H9 (cell line): ENCODE measurements around the gene DLG2. TPM values are rescaled to one million over a fixed set of nuclear protein-coding genes. Genes with fewer than 3 reads are reported as not detected.

Experiments
- DNase-seq: peaks from one replicate; pipeline ENCODE4 v3.0.0-alpha.2; 2017
- H2AFZ ChIP-seq: one replicate; pipeline ENCODE4 v1.6.1; 2013; ENCODE audit warnings: mild to moderate bottlenecking, low read length, control low read depth, moderate library complexity
- H2AK5ac ChIP-seq: 2 replicates; pipeline ENCODE4 v1.6.1; 2013; ENCODE audit warnings: low read length, control low read depth, mixed read lengths; ENCODE audit not compliant: insufficient read length
- H2BK120ac ChIP-seq: one replicate; pipeline ENCODE4 v1.6.1; 2013; ENCODE audit warnings: low read depth, mild to moderate bottlenecking, low read length, control low read depth, inconsistent platforms; ENCODE audit not compliant: poor library complexity, severe bottlenecking
- H2BK12ac ChIP-seq: 2 replicates; pipeline ENCODE4 v1.6.1; 2013; ENCODE audit warnings: low read length, control low read depth, mixed read lengths, low read depth; ENCODE audit not compliant: insufficient read length
- H2BK15ac ChIP-seq: 2 replicates; pipeline ENCODE4 v1.6.1; 2013; ENCODE audit warnings: low read depth, low read length, control low read depth
- H2BK20ac ChIP-seq: one replicate; pipeline ENCODE4 v1.6.1; 2013; ENCODE audit warnings: low read depth, mild to moderate bottlenecking, low read length, control low read depth, inconsistent platforms; ENCODE audit not compliant: poor library complexity, severe bottlenecking
- H2BK5ac ChIP-seq: 2 replicates; pipeline ENCODE4 v1.6.1; 2013; ENCODE audit warnings: low read length, control low read depth, mixed read lengths; ENCODE audit not compliant: insufficient read length
- H3K14ac ChIP-seq: 2 replicates; pipeline ENCODE4 v1.6.1; 2013; ENCODE audit warnings: low read length, control low read depth; ENCODE audit not compliant: insufficient read depth
- H3K18ac ChIP-seq: 2 replicates; pipeline ENCODE4 v1.6.1; 2013; ENCODE audit warnings: low read depth, mild to moderate bottlenecking, mixed read lengths, low read length, control low read depth; ENCODE audit not compliant: insufficient read length
- H3K23ac ChIP-seq: 2 replicates; pipeline ENCODE4 v1.6.1; 2013; ENCODE audit warnings: low read length, control low read depth, mixed read lengths, low read depth; ENCODE audit not compliant: insufficient read length
- H3K23me2 ChIP-seq: 2 replicates; pipeline ENCODE4 v1.6.1; 2013; ENCODE audit warnings: low read depth, mild to moderate bottlenecking, mixed read lengths, low read length, control low read depth; ENCODE audit not compliant: insufficient read length, poor library complexity, severe bottlenecking
- H3K27ac ChIP-seq: 2 replicates; pipeline ENCODE4 v1.5.1; 2013; ENCODE audit warnings: low read length, control low read depth, mixed read lengths, low read depth; ENCODE audit not compliant: insufficient read length
- H3K27me3 ChIP-seq: 2 replicates; pipeline ENCODE4 v1.6.1; 2013; ENCODE audit warnings: low read length, control low read depth, inconsistent platforms; ENCODE audit not compliant: insufficient read depth
- H3K4ac ChIP-seq: 2 replicates; pipeline ENCODE4 v1.6.1; 2013; ENCODE audit warnings: low read depth, mild to moderate bottlenecking, control low read depth, inconsistent platforms, low read length, moderate library complexity
- H3K4me1 ChIP-seq: 2 replicates; pipeline ENCODE4 v1.6.1; 2013; ENCODE audit warnings: low read length, control low read depth, inconsistent platforms; ENCODE audit not compliant: insufficient read depth
- H3K4me2 ChIP-seq: 2 replicates; pipeline ENCODE4 v1.6.1; 2013; ENCODE audit warnings: low read length, control low read depth, mixed read lengths; ENCODE audit not compliant: insufficient read length, insufficient read depth
- H3K56ac ChIP-seq: 2 replicates; pipeline ENCODE4 v1.6.1; 2013; ENCODE audit warnings: low read depth, mild to moderate bottlenecking, mixed read lengths, low read length, control low read depth; ENCODE audit not compliant: insufficient read length
- H3K79me1 ChIP-seq: 2 replicates; pipeline ENCODE4 v1.6.1; 2013; ENCODE audit warnings: low read depth, mild to moderate bottlenecking, moderate library complexity, low read length, control low read depth, inconsistent platforms; ENCODE audit not compliant: insufficient read depth, poor library complexity, severe bottlenecking
- H3K79me2 ChIP-seq: 2 replicates; pipeline ENCODE4 v1.6.1; 2013; ENCODE audit warnings: low read length, control low read depth, inconsistent platforms; ENCODE audit not compliant: insufficient read depth
- H3K9ac ChIP-seq: 2 replicates; pipeline ENCODE4 v1.6.1; 2013; ENCODE audit warnings: low read length, control low read depth, mixed read lengths; ENCODE audit not compliant: insufficient read length; ENCODE audit errors: extremely low read depth
- H3K9me3 ChIP-seq: one replicate; pipeline ENCODE4 v1.6.1; 2013; ENCODE audit warnings: low read depth, low read length, inconsistent platforms; ENCODE audit not compliant: control insufficient read depth
- H3T11ph ChIP-seq: one replicate; pipeline ENCODE4 v1.6.1; 2013; ENCODE audit warnings: mild to moderate bottlenecking, low read length, control low read depth, inconsistent platforms
- H4K20me1 ChIP-seq: one replicate; pipeline ENCODE4 v1.6.1; 2013; ENCODE audit not compliant: control insufficient read depth, insufficient read length, insufficient read depth
- H4K5ac ChIP-seq: 2 replicates; pipeline ENCODE4 v1.6.1; 2013; ENCODE audit warnings: low read depth, mild to moderate bottlenecking, mixed read lengths, low read length, control low read depth; ENCODE audit not compliant: insufficient read length
- H4K8ac ChIP-seq: replicated peaks from 2 replicates; pipeline ENCODE4 v1.6.1; 2013; ENCODE audit warnings: low read length, control low read depth, mixed read lengths, low read depth; ENCODE audit not compliant: insufficient read length
- H4K91ac ChIP-seq: 2 replicates; pipeline ENCODE4 v1.6.1; 2013; ENCODE audit warnings: low read depth, mild to moderate bottlenecking, moderate library complexity, mixed read lengths, low read length, control low read depth; ENCODE audit not compliant: insufficient read length
- H3K27ac Mint-ChIP-seq, 3 experiments: 2 replicates in 2 of 3; 3 replicates in 1 of 3; pipeline ENCODE4 v1.8.0; 2020 to 2021; ENCODE audit warnings: mixed read lengths in 3 of 3, mild to moderate bottlenecking in 1 of 3, moderate library complexity in 1 of 3
- H3K27me3 Mint-ChIP-seq: 2 replicates; pipeline ENCODE4 v1.8.0; 2021; ENCODE audit warnings: low read depth, mild to moderate bottlenecking, moderate library complexity, mixed read lengths
- H3K36me3 Mint-ChIP-seq, 3 experiments: 2 replicates in 2 of 3; 3 replicates in 1 of 3; pipeline ENCODE4 v1.8.0; 2020 to 2021; ENCODE audit warnings: low read depth in 3 of 3, mixed read lengths in 3 of 3; ENCODE audit not compliant: insufficient read depth in 1 of 3
- H3K4me1 Mint-ChIP-seq, 2 experiments: 2 replicates each; pipeline ENCODE4 v1.8.0; 2020; ENCODE audit warnings: mixed read lengths in 2 of 2
- H3K4me3 Mint-ChIP-seq, 2 experiments: 2 replicates in 1 of 2; 3 replicates in 1 of 2; pipeline ENCODE4 v1.8.0; 2020 to 2021; ENCODE audit warnings: mild to moderate bottlenecking in 2 of 2, mixed read lengths in 2 of 2, moderate library complexity in 1 of 2
- H3K9me3 Mint-ChIP-seq, 2 experiments: 2 replicates in 1 of 2; 3 replicates in 1 of 2; pipeline ENCODE4 v1.8.0; 2020; ENCODE audit warnings: mild to moderate bottlenecking in 2 of 2, mixed read lengths in 2 of 2, moderate library complexity in 1 of 2
- CTCF ChIP-seq: fragments of 200-600 bp; sonication (generic); conservative IDR thresholded peaks from 3 replicates; pipeline ENCODE4 v1.8.0; 2021; ENCODE audit warnings: antibody characterized with exemption, mild to moderate bottlenecking
- WGBS: extraction: QIAGEN DNeasy Blood & Tissue Kit; methylation state at CpG from one replicate; pipeline ENCODE4 v1.1.7; 2013; ENCODE audit warnings: missing lambda C conversion rate, low lambda C conversion rate, mixed read lengths; ENCODE audit not compliant: insufficient read length; ENCODE audit errors: extremely low coverage; 5-methylcytosine and 5-hydroxymethylcytosine counted together
- total RNA-seq: library from RNA; stranded (reverse); gene quantifications from 2 replicates; pipeline ENCODE4 v1.2.1, GENCODE V29; 2021

DLG2 gene
- total RNA-seq, 1 experiment from 2014 or later: 8.0 TPM

- Histone ChIP-seq H2BK12ac (no peak overlapping the region), H3K4me1 (peaks cover 3% of the 10 kb centered on the region; the same call in 1 of the 2 replicates), H3K4me2 (no peak overlapping the region), H3K79me2 (no peaks in the 10 kb centered on the region), H4K91ac (no peak overlapping the region), H3K56ac (no peak overlapping the region), H2BK15ac (no peak overlapping the region), H3K9ac (no peak overlapping the region), H3K9me3 (no peaks in the 10 kb centered on the region), H3K14ac (no peak overlapping the region), H2BK20ac (no peak overlapping the region), H4K8ac (no peak overlapping the region), H3K27me3 (no peaks in the 10 kb centered on the region), H3T11ph (no peak overlapping the region), H3K23me2 (no peaks in the 10 kb centered on the region), H3K18ac (no peak overlapping the region), H4K20me1 (no peaks in the 10 kb centered on the region), H2BK5ac (no peak overlapping the region), H3K79me1 (no peaks in the 10 kb centered on the region), H2BK120ac (no peak overlapping the region), H2AFZ (no peak overlapping the region), H3K23ac (no peak overlapping the region), H4K5ac (no peak overlapping the region), H3K27ac (no peak overlapping the region), H2AK5ac (no peak overlapping the region), H3K4ac (no peak overlapping the region)
- Mint-ChIP-seq H3K4me3 (no peak overlapping the region), H3K27ac (no peak overlapping the region), H3K36me3 (peaks cover 0 to under 1% (median under 1%) of the 10 kb centered on the region in 3 experiments; a peak in 1 of 7 replicates), H3K27me3 (no peaks in the 10 kb centered on the region), H3K4me1 (peaks cover 0 to 17% of the 10 kb centered on the region in 2 experiments), H3K9me3 (peaks cover under 1 to 3% of the 10 kb centered on the region in 2 experiments; a peak in 4 of 5 replicates)
- no peak for DNase-seq
- WGBS: no CpG with 5 or more reads among the region's 2 CpGs
- no peak for TF ChIP-seq CTCF
Observed at GRCh38 chr11:83441601-83442000, 2185.5 kb downstream of the DLG2 start.
